ENCODE data around the gene AFAP1L2. TPM values are rescaled to one million over a fixed set of nuclear protein-coding genes. Genes with fewer than 3 reads are reported as not detected.

Gene AFAP1L2
- polyA plus RNA-seq, 1 donor from 2014 or later, result 3.0 TPM

- Mint-ChIP-seq H3K4me3 (no peak overlapping the region), H3K9me3 (peaks cover 0 to 2% (median 0%) of the 10 kb centered on the region in 3 donors), H3K36me3 (peaks cover 5% of the 10 kb centered on the region), H3K4me1 (no peaks in the 10 kb centered on the region), H3K27me3 (no peaks in the 10 kb centered on the region), H3K27ac (no peak overlapping the region)
Measured at GRCh38 chr10:114313866-114314265, 90.4 kb downstream of the AFAP1L2 start.

DNA sequence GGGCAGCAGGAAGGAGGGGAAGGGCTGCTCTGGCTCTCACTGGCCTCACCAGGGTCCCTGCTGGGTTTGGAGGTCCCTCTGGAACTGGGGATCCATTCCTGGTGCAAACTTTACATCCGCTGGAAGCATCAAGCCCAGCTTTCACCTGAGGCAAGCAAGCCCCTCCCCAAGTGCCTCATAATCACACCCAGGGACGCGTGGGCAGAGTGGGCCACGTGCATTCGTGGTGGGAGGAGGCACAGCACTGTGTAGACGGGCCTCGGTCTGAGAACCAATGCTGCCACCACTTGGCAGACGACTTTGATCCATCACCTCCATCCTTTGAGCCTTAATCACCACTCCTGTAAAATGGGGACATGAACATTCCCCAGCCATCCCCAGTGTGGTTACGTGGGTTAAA, 91.2 kb downstream of the AFAP1L2 start:
- Mint-ChIP-seq H3K27ac (no peak overlapping the region), H3K4me1 (no peaks in the 10 kb centered on the region), H3K36me3 (peaks cover 4% of the 10 kb centered on the region), H3K4me3 (no peak overlapping the region), H3K27me3 (no peaks in the 10 kb centered on the region), H3K9me3 (peaks cover 0 to 2% (median 0%) of the 10 kb centered on the region in 3 donors)

DNA sequence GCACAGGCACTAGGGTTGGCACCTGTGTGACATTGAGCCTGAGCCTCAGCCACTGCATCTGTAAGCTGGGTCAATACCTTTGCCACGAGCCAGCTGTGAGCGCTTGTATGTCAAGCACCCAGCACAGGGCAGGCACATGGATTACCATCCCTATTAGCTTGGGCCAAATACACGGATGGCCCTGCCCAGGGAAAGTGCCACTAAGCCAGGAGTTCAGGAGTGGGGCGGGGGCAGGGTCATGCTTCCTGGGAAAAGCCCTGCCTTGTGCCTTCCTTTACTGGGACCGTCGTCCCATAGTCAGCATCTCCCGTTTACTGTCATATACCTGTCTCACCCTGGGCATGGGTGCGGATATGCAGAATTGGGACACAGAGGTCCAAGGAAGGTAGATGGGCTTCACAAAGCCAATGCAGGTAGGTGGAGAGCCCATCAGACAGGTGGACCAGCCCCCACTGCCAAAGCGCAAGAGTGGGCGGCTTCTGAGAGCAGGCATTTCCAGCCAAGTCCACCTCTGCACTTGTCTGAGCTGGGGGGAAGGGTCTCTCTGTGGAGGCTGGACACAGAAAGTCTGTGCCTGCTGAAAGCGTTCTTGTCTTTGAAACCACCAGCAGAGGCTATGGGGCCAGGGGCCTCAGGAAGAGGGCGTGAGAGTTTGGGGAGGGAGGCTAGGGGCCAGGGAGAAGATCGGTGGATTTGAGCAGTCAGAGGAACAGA, 92.6 kb downstream of the AFAP1L2 start:
- Mint-ChIP-seq H3K36me3 (peaks cover 2% of the 10 kb centered on the region), H3K4me1 (peaks cover 0 to 2% (median 0%) of the 10 kb centered on the region in 3 donors), H3K27ac (no peak overlapping the region)

DNA sequence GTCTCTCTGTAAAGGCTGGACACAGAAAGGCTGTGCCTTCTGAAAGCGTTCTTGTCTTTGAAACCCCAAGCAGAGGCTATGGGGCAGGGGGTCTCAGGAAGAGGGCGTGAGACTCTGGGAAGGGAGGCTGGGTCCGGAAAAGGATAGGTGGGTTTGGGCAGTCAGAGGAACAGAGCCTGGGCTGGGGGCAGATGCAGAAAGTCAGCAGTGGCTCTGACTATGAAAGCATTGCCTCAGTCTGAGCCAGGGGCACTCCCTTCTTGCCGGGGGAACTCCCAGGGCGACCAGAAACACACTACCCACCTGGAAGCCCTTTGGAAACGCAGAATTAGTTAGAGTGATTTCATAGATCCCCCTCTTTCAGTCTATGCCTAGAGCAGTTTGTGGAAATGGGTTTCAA, 93.3 kb downstream of the AFAP1L2 start:
- H3K27me3 Mint-ChIP-seq, result no peaks in the 10 kb centered on the region
- H3K27ac Mint-ChIP-seq, result no peak overlapping the region
- no peak overlapping the region for H3K4me3 Mint-ChIP-seq
- peaks cover 2% of the 10 kb centered on the region for H3K36me3 Mint-ChIP-seq
- no peaks in the 10 kb centered on the region for H3K9me3 Mint-ChIP-seq
- peaks cover 0 to 2% (median 0%) of the 10 kb centered on the region in 3 donors for H3K4me1 Mint-ChIP-seq

More for the DNA sequence above, 92.6 kb downstream of the AFAP1L2 start:
- Mint-ChIP-seq H3K4me3 (no peak overlapping the region), H3K9me3 (no peaks in the 10 kb centered on the region), H3K27me3 (no peaks in the 10 kb centered on the region)

DNA sequence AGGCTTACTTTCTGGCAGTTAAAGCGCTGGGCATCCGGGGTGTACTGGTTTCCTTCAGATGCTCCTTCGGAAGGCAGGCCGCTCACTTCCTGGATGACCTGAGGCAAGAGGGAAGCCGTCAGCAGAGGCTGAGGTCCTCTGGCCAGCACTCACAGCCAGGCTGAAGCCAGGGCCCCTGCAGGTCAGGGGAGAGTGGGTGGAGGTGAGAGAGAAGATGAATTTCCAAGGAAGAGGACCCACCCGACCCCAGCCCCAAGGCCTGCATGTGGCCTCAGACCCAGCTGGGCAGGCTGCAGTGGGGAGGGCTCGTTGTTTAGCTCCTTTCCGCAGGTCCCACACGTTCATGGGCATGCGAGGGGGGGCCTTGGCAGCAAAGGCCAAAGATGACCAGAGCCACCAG, 94.0 kb downstream of the AFAP1L2 start:
- no peak overlapping the region for H3K4me3 Mint-ChIP-seq

DNA sequence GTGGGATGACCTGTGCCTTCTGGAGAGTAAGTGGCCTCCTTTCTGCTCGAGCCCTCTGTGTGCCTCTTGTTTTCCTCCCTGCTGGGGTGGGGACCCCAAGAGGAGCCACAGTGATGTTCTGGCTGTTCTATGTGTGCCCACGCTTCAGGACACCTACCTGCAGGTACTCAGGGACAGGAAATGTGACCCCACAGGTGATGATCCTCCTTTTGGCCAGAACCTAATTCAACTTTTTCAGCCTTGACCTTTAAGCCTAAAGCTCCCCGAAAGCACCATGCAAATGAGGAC, 95.0 kb downstream of the AFAP1L2 start:
- peaks cover 0 to 4% (median under 1%) of the 10 kb centered on the region in 3 donors for H3K4me1 Mint-ChIP-seq
- H3K36me3 Mint-ChIP-seq, result peaks cover 2% of the 10 kb centered on the region
- H3K9me3 Mint-ChIP-seq, result no peaks in the 10 kb centered on the region
- H3K27me3 Mint-ChIP-seq, result no peaks in the 10 kb centered on the region
- H3K27ac Mint-ChIP-seq, result no peak overlapping the region
- H3K4me3 Mint-ChIP-seq, result peak overlapping the region in 1 of 4 donors; percentile 8

More for the DNA sequence above, 94.0 kb downstream of the AFAP1L2 start:
- peaks cover 2% of the 10 kb centered on the region for H3K36me3 Mint-ChIP-seq
- H3K4me1 Mint-ChIP-seq, result peaks cover 0 to 2% (median 0%) of the 10 kb centered on the region in 3 donors
- no peaks in the 10 kb centered on the region for H3K27me3 Mint-ChIP-seq
- H3K9me3 Mint-ChIP-seq, result no peaks in the 10 kb centered on the region
- no peak overlapping the region for H3K27ac Mint-ChIP-seq

DNA sequence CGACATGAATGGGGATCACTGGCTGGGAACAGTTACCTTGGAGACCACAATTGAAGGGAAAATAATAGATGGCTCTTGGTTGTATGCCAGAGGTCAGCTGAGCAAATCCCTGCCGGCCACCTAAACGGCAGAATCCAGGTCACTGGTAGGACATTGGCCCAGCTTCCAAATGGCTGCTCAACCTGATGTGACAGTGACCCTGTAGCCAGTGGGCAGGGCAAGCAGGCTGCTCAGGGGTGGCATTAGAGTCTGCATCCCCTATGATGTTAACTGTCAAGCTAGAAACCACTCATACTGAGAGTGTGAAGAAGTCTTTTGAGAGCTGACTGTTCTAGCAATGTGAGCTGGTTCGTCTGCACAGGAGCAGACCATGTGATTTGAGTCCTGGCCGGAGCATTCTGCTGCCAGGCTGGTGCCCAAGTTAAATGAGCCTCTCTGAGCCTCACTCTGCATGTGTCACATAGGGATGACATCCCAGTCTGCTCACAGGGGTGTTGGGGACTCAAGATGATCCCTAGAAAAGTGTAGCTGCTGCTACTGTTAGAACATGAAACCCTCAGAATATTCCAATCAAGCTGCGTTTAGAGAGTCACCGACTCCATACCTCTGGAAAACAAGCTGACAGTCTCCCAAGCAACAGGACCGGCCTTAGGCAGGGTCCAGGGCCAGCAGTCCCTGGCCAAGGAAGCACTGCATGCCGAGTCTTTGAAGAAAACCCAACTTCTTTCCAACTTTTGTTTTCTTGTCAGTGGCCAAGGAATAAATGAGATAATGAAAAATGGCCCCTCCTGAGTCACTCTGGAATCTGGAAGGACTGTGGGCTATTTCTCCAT, 95.6 kb downstream of the AFAP1L2 start:
- H3K27me3 Mint-ChIP-seq, result no peaks in the 10 kb centered on the region
- H3K9me3 Mint-ChIP-seq, result no peaks in the 10 kb centered on the region
- no peak overlapping the region for H3K27ac Mint-ChIP-seq
- no peaks in the 10 kb centered on the region for H3K36me3 Mint-ChIP-seq
- H3K4me1 Mint-ChIP-seq, result peaks cover 0 to 9% (median 7%) of the 10 kb centered on the region in 3 donors
- no peak overlapping the region for H3K4me3 Mint-ChIP-seq

DNA sequence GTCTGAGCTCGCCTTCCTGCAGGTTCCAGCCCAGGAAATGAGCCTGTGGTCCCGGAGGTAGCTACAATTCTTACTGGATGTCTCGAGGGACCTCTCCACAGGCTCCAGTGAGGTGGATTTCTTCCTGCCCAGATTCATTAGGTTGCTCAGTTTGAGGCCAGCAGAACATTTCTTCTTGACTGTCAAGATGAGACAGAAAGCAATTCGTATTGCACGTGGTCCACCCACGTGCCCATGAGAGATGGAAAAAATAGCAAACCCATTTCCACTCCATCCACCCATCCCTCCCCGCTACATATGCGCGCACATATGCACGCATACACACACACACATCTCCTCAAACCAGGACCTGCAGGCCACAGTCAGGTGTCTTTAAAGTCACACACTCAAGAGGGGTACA, 96.6 kb downstream of the AFAP1L2 start:
- H3K4me1 Mint-ChIP-seq, result peaks cover 0 to 11% (median 7%) of the 10 kb centered on the region in 3 donors
- H3K36me3 Mint-ChIP-seq, result no peaks in the 10 kb centered on the region
- no peaks in the 10 kb centered on the region for H3K9me3 Mint-ChIP-seq
- H3K27me3 Mint-ChIP-seq, result no peaks in the 10 kb centered on the region
- H3K27ac Mint-ChIP-seq, result no peak overlapping the region
- peak overlapping the region in 2 of 4 donors; percentile 5 to 10 for H3K4me3 Mint-ChIP-seq

GRCh38 chr10:114306116-114306973, 98.0 kb downstream of the AFAP1L2 start:
- H3K27ac Mint-ChIP-seq, result no peak overlapping the region

GRCh38 chr10:114305521-114305925, 98.8 kb downstream of the AFAP1L2 start:
- Mint-ChIP-seq H3K9me3 (no peaks in the 10 kb centered on the region), H3K27me3 (no peaks in the 10 kb centered on the region), H3K4me3 (peak overlapping the region in 2 of 4 donors; percentile 94 to 96), H3K36me3 (peaks cover 4% of the 10 kb centered on the region), H3K27ac (no peak overlapping the region), H3K4me1 (peaks cover 0 to 11% (median 7%) of the 10 kb centered on the region in 3 donors)

More at GRCh38 chr10:114306116-114306973, 98.0 kb downstream of the AFAP1L2 start:
- H3K4me3 Mint-ChIP-seq, result peak overlapping the region in 1 of 4 donors; percentile 57
- peaks cover 2% of the 10 kb centered on the region for H3K36me3 Mint-ChIP-seq
- no peaks in the 10 kb centered on the region for H3K9me3 Mint-ChIP-seq
- peaks cover 0 to 11% (median 7%) of the 10 kb centered on the region in 3 donors for H3K4me1 Mint-ChIP-seq
- no peaks in the 10 kb centered on the region for H3K27me3 Mint-ChIP-seq

DNA sequence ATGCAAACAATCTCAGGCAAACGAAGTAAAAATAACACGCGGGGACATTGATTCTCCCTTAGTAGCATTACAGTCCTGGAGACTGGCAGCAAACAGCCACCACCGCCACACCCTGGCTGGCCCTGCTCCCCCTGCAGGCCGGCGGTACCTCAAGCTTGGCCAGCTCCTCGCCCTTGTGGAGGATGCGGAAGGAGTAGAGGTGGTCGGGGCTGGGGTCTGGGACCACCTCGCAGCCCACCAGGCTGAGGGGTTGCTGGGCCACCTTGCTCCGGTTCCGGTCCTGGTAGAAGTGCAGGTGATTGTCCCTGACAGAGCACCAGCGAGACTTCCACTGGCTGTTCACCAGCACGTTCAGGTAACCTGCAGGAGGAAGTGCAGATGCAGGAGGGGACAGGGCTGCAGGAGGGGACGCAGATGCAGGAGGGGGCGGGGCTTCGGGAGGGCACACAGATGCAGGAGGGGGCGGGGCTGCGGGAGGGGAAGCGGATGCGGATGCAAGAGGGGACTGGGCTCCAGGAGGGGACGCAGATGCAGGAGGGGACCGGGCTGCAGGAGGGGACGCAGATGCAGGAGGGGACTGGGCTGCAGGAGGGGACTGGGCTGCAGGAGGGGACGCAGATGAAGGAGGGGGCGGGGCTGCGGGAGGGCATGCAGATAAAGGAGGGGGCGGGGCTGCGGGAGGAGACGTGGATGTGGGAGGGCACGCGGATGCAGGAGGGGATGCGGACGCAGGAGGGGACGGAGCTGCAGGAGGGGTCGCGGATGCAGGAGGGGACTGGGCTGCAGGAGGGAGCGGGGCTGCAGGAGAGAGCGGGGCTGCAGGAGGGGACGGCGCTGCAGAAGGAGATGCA, 99.5 kb downstream of the AFAP1L2 start:
- Mint-ChIP-seq H3K9me3 (no peaks in the 10 kb centered on the region), H3K4me1 (peaks cover 0 to 11% (median 7%) of the 10 kb centered on the region in 3 donors), H3K27ac (peak overlapping the region in 1 of 3 donors; percentile 67), H3K36me3 (peaks cover 9% of the 10 kb centered on the region), H3K4me3 (peak overlapping the region; percentile 86 to 96 (median 91)), H3K27me3 (no peaks in the 10 kb centered on the region)

DNA sequence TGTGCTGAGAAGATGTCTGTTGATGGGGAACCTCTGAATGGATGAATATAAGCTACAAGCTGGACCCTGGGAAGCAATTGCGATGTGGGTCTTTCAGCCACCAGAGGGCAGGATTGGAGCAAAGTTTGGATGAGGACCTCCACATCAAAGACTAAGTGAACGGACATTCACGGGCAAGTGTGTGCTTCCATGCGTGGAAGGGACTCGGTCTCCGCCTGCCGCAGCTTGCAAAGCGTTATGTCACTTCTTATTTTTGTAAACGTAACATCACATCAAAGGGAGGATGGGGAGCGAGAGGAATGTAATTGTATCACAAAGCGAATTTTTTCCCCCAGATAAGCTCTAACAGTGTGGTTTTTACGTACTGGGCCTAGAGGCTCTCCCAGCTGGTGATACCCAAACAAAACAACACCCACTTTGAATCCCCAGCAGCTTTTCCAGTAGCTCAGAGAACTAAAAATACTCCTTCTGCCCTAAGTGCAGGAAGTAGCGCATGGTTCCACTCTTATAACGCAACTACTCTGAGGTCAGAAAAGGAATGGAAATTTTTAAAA, 100.2 kb downstream of the AFAP1L2 start:
- H3K36me3 Mint-ChIP-seq, result peaks cover 12% of the 10 kb centered on the region
- H3K9me3 Mint-ChIP-seq, result no peaks in the 10 kb centered on the region
- peak overlapping the region in 1 of 3 donors; percentile 67 for H3K27ac Mint-ChIP-seq
- peak overlapping the region; percentile 86 to 96 (median 91) for H3K4me3 Mint-ChIP-seq
- H3K27me3 Mint-ChIP-seq, result no peaks in the 10 kb centered on the region
- H3K4me1 Mint-ChIP-seq, result peaks cover 0 to 11% (median 7%) of the 10 kb centered on the region in 3 donors

- Mint-ChIP-seq H3K9me3 (no peaks in the 10 kb centered on the region), H3K4me1 (peaks cover 0 to 11% (median 7%) of the 10 kb centered on the region in 3 donors), H3K36me3 (peaks cover 14% of the 10 kb centered on the region), H3K4me3 (peak overlapping the region; percentile 86 to 96 (median 91)), H3K27me3 (no peaks in the 10 kb centered on the region), H3K27ac (no peak overlapping the region)
Measured at GRCh38 chr10:114303556-114303955, 100.7 kb downstream of the AFAP1L2 start.
